OCI-LY7 (cell line): ENCODE measurements around the gene RTCB. TPM values are rescaled to one million over a fixed set of nuclear protein-coding genes. Genes with fewer than 3 reads are reported as not detected.
"Not testable (repeated sequence)": the region's sequence is repeated elsewhere in the genome, so short reads cannot be mapped to it uniquely, and the experiment has no call there.

Experiments
- BruUV-seq: library from RNA; stranded (reverse); fragments of 400-500 nt; replicated peaks from 2 replicates; lab custom pipeline; 2021; lab: Mats Ljungman, UMichigan
- CTCF ChIA-PET: fragments of 300-600 bp; sonication (Branson Sonifier 250); formaldehyde crosslinking; loops from one replicate; lab custom pipeline; 2022; ENCODE audit warnings: antibody characterized with exemption; ENCODE audit not compliant: unreplicated experiment; lab: Charles Lee
- POLR2A ChIA-PET: fragments of 300-600 bp; sonication (Branson Sonifier 250); formaldehyde crosslinking; loops from one replicate; lab custom pipeline; 2022; ENCODE audit warnings: antibody characterized with exemption; lab: Charles Lee
- DNase-seq: peaks from one replicate; pipeline ENCODE4 v3.0.0-alpha.2; 2015; ENCODE audit warnings: low spot score
- H2AFZ ChIP-seq: fragments of 200-600 bp; sonication (generic), shearing (Covaris generic); 2 replicates; pipeline ENCODE4 v1.6.1; 2014; ENCODE audit warnings: mild to moderate bottlenecking, antibody characterized with exemption, low read length, moderate library complexity
- H3K27ac ChIP-seq: fragments of 200-600 bp; sonication (generic); 2 replicates; pipeline ENCODE4 v1.5.1; 2014; ENCODE audit warnings: mixed run types, low read depth, mild to moderate bottlenecking, moderate library complexity, low read length, inconsistent platforms; ENCODE audit not compliant: poor library complexity, severe bottlenecking
- H3K36me3 ChIP-seq: fragments of 200-600 bp; sonication (generic); 2 replicates; pipeline ENCODE4 v1.6.1; 2014; ENCODE audit warnings: mild to moderate bottlenecking, antibody characterized with exemption, low read length, moderate library complexity, mixed read lengths; ENCODE audit not compliant: insufficient read depth
- H3K4me1 ChIP-seq: fragments of 200-600 bp; sonication (generic); 2 replicates; pipeline ENCODE4 v1.5.1; 2014; ENCODE audit warnings: mild to moderate bottlenecking, low read length; ENCODE audit not compliant: insufficient read depth, poor library complexity, severe bottlenecking
- H3K4me2 ChIP-seq: fragments of 200-600 bp; sonication (generic); 2 replicates; pipeline ENCODE4 v1.6.1; 2014; ENCODE audit warnings: mild to moderate bottlenecking, low read length
- H3K4me3 ChIP-seq: fragments of 200-600 bp; sonication (generic); 2 replicates; pipeline ENCODE4 v1.5.1; 2014; ENCODE audit warnings: mild to moderate bottlenecking, low read depth, low read length; ENCODE audit not compliant: poor library complexity, severe bottlenecking
- H3K79me2 ChIP-seq: fragments of 200-600 bp; sonication (generic); 2 replicates; pipeline ENCODE4 v1.6.1; 2016; ENCODE audit warnings: low read depth, mild to moderate bottlenecking, low read length, moderate library complexity, mixed read lengths; ENCODE audit not compliant: insufficient read depth
- H3K9me2 ChIP-seq: fragments of 200-600 bp; sonication (generic); 2 replicates; pipeline ENCODE4 v1.6.1; 2016; ENCODE audit warnings: mild to moderate bottlenecking, low read length, mixed read lengths; ENCODE audit not compliant: insufficient read depth
- H3K9me3 ChIP-seq: fragments of 200-600 bp; sonication (generic); 2 replicates; pipeline ENCODE4 v1.6.1; 2014; ENCODE audit warnings: mild to moderate bottlenecking, mixed run types, low read length, mixed read lengths
- H4K20me1 ChIP-seq: fragments of 200-600 bp; sonication (generic); 2 replicates; pipeline ENCODE4 v1.6.1; 2014; ENCODE audit warnings: mild to moderate bottlenecking, antibody characterized with exemption, low read length, moderate library complexity, mixed read lengths; ENCODE audit not compliant: insufficient read depth
- EZH2phosphoT487 ChIP-seq: fragments of 200-600 bp; sonication (generic); IDR thresholded peaks from 2 replicates; pipeline ENCODE4 v1.6.1; 2018; ENCODE audit warnings: low read depth, borderline replicate concordance, mild to moderate bottlenecking, mixed run types, antibody characterized with exemption, low read length, moderate library complexity, mixed read lengths
- intact Hi-C: fragments of 100-400 bp; cut with micrococcal nuclease; formaldehyde crosslinking; loops from one replicate; pipeline ENCODE4 v1.10.0; 2022; ENCODE audit not compliant: unreplicated experiment
- total RNA-seq, 2 experiments: library from RNA; depleted of rRNA in 1 of 2; stranded (reverse); fragments of >200 nt in 1 of 2; shearing (Covaris generic) in 1 of 2; gene quantifications; 2 replicates each; pipeline ENCODE4 v1.2.3, GENCODE V29; 2014 to 2022
- TF ChIP-seq, protein P1 (sequence below): fragments of 200-600 bp; sonication (generic); conservative IDR thresholded peaks from 2 replicates; pipeline ENCODE4 v1.5.1; 2014; ENCODE audit warnings: mild to moderate bottlenecking, antibody characterized with exemption, low read length, moderate library complexity, mixed read lengths

RTCB gene
- total RNA-seq, 2 experiments from 2014 or later: 29.9 to 37.2 TPM

DNA sequence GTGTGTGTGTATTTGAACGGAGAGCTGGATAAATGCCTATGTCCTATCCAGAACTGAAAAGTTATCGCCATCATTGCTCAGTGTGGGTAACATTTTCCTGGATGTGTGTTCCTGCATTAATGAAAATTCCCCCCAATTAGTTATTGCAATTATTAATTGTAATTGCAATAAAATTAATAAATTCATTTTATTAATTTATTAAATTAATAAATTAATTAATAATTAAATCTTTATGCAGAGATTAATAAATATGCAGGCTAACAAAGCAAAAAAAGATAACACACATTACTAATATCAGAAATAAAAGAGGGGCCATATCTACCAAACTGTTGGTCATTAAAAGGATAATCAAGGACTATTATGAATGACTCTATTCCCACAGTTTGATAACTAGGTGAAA lies 50.8 kb downstream of the RTCB start:
- H3K36me3 ChIP-seq: no peaks in the 10 kb centered on the region
- H3K4me1 ChIP-seq: no peaks in the 10 kb centered on the region
- H3K9me2 ChIP-seq: no peaks in the 10 kb centered on the region
- ChIA-PET CTCF (no interaction called here), POLR2A (no interaction called here)
- H3K27ac ChIP-seq: no peak overlapping the region
- no peak overlapping the region for H2AFZ ChIP-seq
- no peaks in the 10 kb centered on the region for H3K9me3 ChIP-seq
- TF ChIP-seq, protein P1, sequence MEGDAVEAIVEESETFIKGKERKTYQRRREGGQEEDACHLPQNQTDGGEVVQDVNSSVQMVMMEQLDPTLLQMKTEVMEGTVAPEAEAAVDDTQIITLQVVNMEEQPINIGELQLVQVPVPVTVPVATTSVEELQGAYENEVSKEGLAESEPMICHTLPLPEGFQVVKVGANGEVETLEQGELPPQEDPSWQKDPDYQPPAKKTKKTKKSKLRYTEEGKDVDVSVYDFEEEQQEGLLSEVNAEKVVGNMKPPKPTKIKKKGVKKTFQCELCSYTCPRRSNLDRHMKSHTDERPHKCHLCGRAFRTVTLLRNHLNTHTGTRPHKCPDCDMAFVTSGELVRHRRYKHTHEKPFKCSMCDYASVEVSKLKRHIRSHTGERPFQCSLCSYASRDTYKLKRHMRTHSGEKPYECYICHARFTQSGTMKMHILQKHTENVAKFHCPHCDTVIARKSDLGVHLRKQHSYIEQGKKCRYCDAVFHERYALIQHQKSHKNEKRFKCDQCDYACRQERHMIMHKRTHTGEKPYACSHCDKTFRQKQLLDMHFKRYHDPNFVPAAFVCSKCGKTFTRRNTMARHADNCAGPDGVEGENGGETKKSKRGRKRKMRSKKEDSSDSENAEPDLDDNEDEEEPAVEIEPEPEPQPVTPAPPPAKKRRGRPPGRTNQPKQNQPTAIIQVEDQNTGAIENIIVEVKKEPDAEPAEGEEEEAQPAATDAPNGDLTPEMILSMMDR: no peak
- TF ChIP-seq EZH2phosphoT487: no peak
- DNase-seq: no peak
- H3K4me3 ChIP-seq: no peak overlapping the region
- no peak overlapping the region for H3K4me2 ChIP-seq
- BruUV-seq: no TSS peak
- H4K20me1 ChIP-seq: no peaks in the 10 kb centered on the region
- H3K79me2 ChIP-seq: no peaks in the 10 kb centered on the region
- intact Hi-C loops: no loop called here

DNA sequence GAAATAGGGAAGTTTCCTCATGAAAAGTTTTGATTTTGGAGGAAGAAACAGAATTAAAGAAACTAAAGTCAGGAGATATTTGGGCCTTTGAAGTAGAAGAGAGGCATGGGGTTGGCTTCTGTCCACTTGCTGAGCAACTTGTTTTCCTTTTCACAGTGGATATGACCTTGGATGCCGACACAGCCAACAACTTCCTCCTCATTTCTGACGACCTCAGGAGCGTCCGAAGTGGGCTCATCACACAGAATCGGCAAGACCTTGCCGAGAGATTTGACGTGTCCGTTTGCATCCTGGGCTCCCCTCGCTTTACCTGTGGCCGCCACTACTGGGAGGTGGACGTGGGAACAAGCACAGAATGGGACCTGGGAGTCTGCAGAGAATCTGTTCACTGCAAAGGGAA lies 52.0 kb downstream of the RTCB start:
- H3K36me3 ChIP-seq, H3K9me2 ChIP-seq, H3K4me3 ChIP-seq, H3K9me3 ChIP-seq, H3K79me2 ChIP-seq, DNase-seq, intact Hi-C loops, H3K4me1 ChIP-seq, H2AFZ ChIP-seq, H3K27ac ChIP-seq, CTCF ChIA-PET, H3K4me2 ChIP-seq, BruUV-seq, POLR2A ChIA-PET, H4K20me1 ChIP-seq: not testable (repeated sequence)

DNA sequence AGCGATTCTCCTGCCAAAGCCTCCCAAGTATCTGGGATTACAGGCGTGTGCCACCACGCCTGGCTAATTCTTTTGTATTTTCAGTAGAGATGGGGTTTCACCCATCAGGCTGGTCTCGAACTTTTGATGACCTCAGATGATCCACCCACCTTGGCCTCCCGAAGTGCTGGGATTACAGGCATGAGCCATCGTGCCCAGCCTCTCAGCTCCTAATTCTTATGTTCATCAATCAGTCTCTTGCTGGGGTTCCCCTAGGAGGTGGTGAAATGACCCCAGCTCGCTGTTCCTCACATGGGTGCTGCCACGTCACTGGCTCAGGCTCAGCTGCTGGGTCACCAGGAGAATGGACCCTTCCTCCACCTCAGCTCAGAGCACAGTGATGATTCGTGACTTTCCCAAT lies 54.5 kb downstream of the RTCB start, which contains the start of gene RFPL3:
TSS of gene RFPL3 (plus strand) at position 301 of the 400 bp plus-strand sequence. CDS start 205 bp downstream, outside the sequence.
- H4K20me1 ChIP-seq, H2AFZ ChIP-seq, H3K36me3 ChIP-seq, H3K4me3 ChIP-seq, POLR2A ChIA-PET, H3K79me2 ChIP-seq, H3K9me3 ChIP-seq, BruUV-seq, H3K4me1 ChIP-seq, H3K4me2 ChIP-seq, H3K9me2 ChIP-seq, intact Hi-C loops, H3K27ac ChIP-seq, DNase-seq, CTCF ChIA-PET: not testable (repeated sequence)

DNA sequence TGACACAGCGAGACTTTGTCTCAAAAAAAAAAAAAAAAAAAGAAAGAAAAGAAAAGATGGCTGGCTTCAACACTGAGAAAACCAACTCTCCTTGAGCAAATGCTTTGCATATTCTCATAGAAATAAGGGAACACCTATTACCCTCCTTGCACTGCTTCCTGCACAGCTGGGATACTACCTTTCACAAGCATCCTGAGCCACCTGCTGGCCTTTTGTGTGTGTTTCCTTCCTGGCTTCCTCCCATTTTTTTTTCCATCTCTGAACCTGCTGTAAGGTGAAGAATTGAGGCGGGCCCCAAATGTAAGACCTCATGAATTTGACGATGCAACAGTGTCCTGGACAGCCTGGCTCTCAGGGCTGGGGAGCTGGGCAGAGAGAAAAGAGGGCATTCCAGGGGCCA lies 56.3 kb downstream of the RTCB start:
- CTCF ChIA-PET: no interaction called here
- no peak overlapping the region for H3K4me2 ChIP-seq
- intact Hi-C loops: no loop called here

More for the DNA sequence above, 56.3 kb downstream of the RTCB start:
- peak; percentile 22 for DNase-seq
- POLR2A ChIA-PET: no interaction called here
- BruUV-seq: no TSS peak
- no peaks in the 10 kb centered on the region for H3K4me1 ChIP-seq
- no peak overlapping the region for H3K4me3 ChIP-seq
- no peaks in the 10 kb centered on the region for H3K36me3 ChIP-seq
- H3K27ac ChIP-seq: no peak overlapping the region
- H3K9me3 ChIP-seq: no peaks in the 10 kb centered on the region
- H3K9me2 ChIP-seq: no peaks in the 10 kb centered on the region
- H2AFZ ChIP-seq: no peak overlapping the region
- TF ChIP-seq, protein P1: peak; percentile 33; the same call in 1 of the 2 replicates
- no peak for TF ChIP-seq EZH2phosphoT487
- no peaks in the 10 kb centered on the region for H3K79me2 ChIP-seq
- H4K20me1 ChIP-seq: no peaks in the 10 kb centered on the region
